GM13976 (cell line): ENCODE data around the gene PIK3R6.

Experiments
- DNase-seq: peaks from one replicate; pipeline ENCODE4 v3.0.0; 2012; ENCODE audit warnings: low spot score
- in situ Hi-C: fragments of 300-500 bp; cut with MboI; formaldehyde crosslinking; loops from one replicate; pipeline ENCODE4 v1.12.0; 2022; ENCODE audit warnings: low sequenced_read_pairs, mixed read lengths, inconsistent platforms; ENCODE audit not compliant: unreplicated experiment
- TF ChIP-seq, protein P1 (sequence below): IDR thresholded peaks from 2 replicates; pipeline ENCODE4 v1.5.1; 2012; ENCODE audit warnings: borderline replicate concordance, mild to moderate bottlenecking; ENCODE audit not compliant: insufficient read depth; ENCODE audit errors: extremely low read depth, missing control alignments, control extremely low read depth

Gene PIK3R6

DNA sequence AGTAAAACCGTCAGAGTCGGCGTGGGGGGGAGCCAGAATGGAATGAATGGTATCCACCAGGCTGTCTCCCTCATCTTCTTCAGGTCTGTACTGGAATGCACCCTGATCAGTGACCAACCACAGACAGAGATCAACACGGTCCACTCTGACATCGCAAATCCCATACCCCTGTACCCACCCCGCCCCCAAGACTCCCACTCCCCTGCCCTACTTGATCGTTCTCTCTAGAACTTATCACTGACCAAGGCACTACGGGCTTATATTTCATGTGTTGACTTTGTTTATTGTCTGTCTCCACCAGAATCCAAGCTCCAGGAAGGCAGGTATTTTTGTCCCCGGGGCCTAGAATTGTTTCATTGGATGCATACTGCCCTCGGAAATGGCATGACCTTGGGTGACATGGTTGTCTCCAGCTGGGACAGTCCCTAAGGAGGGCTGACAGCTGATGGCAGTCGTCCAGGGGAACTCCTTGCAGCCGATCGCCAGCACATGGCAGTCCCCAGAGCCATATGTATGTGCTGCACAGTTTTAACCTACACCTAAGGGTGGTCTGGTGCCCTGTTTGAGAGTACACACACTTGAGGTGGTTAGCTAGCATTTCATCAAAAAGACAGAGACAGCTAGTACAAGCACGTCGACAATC lies 67.8 kb downstream of the PIK3R6 start:
- DNase-seq: no peak
- TF ChIP-seq, protein P1, sequence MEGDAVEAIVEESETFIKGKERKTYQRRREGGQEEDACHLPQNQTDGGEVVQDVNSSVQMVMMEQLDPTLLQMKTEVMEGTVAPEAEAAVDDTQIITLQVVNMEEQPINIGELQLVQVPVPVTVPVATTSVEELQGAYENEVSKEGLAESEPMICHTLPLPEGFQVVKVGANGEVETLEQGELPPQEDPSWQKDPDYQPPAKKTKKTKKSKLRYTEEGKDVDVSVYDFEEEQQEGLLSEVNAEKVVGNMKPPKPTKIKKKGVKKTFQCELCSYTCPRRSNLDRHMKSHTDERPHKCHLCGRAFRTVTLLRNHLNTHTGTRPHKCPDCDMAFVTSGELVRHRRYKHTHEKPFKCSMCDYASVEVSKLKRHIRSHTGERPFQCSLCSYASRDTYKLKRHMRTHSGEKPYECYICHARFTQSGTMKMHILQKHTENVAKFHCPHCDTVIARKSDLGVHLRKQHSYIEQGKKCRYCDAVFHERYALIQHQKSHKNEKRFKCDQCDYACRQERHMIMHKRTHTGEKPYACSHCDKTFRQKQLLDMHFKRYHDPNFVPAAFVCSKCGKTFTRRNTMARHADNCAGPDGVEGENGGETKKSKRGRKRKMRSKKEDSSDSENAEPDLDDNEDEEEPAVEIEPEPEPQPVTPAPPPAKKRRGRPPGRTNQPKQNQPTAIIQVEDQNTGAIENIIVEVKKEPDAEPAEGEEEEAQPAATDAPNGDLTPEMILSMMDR: no peak
- in situ Hi-C loops: no loop called here

DNA sequence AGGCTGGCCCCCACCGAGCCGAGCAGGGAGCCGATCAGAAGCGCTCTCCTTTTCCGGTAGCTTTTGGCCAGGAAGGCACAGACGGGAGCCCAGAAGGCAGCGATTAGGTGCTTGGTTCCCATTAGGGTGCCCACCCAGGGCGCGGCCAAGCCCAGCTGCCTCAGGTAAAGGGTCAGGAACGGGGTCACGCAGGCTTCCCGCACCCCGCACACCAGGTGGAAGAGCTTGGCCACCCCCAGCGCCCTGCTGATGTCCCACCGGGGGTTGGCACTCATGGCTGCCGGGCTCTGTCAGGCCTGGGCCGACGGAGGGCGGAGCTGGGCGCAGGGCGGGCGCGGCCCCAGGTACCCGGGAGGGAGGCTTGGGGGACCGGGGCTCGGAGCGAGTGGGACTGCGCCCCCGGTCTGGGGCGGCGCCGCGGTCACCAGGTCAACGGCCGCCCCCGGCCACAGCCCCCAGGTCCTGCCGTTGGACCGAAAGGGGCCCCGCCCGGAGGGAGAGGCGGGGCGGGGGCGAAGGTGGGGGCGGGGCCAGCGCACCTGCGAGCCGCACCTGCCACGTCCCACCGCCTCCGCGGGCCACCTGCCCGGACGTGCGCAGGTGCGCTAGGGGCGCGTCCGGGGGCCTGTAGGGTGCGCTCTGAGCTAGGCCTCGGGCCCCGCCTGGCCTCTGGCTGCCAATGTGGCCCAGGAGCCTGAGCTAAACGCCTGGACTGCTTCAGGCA lies 68.5 kb downstream of the PIK3R6 start, which contains the start of gene MFSD6L:
Gene MFSD6L (minus strand): TSS at position 520 of the 724 bp plus-strand sequence. CDS start 245 bp downstream, at position 275.
- no peak for DNase-seq
- TF ChIP-seq, protein P1: no peak
- in situ Hi-C loops: no loop called here

DNA sequence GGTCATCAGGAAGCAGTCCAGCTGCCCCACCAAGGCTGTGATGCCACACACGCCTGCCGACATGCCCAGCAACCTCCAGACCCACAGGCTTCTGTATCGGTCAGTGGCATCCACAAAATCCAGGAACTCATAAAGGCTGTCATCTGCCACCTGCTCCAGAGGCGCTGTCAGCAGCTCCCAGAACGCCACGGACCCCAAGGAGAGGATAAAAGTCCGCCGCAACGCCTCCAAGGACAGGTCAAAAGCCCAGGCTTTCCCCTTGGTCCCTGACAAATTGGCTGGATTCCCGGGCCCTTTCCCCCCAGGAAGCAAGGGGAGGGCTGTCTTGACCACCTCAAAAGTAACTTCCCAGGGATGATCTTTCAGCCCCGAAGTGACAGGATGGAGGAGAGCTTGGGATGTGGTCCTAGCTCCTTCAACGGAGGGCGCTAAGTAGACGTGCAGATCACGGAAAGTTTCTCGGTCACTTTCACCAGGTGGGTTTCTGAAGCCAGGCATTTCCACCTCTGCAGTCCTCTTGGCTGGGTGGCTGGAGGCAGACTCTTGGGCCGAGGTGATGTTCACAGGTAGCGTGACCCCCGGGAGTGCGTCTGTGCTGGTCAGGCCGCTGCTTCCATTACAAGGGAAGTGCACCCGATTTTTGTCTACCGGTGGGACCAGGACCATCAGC lies 69.2 kb downstream of the PIK3R6 start:
- TF ChIP-seq, protein P1: no peak
- in situ Hi-C loops: no loop called here

DNA sequence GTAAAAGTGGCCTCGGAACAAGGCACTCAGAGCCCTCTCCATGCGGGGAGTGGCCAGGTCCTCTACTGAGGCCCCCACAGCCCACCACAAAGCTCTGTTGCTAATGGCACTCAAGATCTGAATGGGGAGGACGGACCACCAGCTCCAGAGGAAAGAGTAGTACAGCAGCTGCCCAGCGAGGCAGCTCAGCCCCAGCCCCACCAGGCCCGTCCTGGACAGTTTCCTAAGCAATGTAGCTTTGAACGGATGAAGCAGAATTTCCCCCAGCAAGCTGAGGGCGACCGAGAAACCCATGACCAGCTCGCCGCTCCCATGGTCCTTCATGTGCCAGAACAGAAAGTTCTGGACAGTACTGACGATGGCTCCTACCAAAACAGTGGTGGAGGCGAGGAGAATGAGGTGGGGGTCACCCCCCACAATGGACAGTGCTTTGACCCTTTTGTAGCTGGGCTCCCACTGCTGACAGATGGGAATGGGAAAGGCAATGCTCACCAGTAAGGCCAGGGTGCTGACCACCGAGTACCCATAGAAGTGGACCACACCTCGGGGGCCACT lies 69.8 kb downstream of the PIK3R6 start:
- in situ Hi-C loops: no loop called here
- DNase-seq: no peak
- TF ChIP-seq, protein P1: no peak

More for the DNA sequence above, 69.2 kb downstream of the PIK3R6 start:
- DNase-seq: no peak

DNA sequence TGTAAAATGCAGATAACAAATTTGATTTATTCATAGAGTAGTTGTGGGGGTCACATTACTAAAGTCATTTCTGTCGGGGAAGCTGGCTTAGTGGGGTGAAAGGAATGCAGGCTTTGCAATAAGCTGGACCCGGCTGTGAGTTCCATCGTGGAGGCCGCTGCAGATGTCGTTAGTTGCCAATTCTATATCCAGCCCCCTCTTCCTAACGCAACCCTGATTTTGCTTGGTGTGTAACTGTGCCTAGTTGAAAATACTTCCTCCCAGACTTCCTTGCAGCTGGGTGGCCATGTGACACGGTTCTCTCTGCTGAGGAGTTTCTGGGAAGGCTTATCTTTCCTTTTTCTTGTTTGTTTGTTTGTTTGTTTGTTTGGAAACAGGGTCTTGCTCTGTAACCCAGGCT lies 72.8 kb downstream of the PIK3R6 start:
- TF ChIP-seq, protein P1: no peak
- in situ Hi-C loops: no loop called here

DNA sequence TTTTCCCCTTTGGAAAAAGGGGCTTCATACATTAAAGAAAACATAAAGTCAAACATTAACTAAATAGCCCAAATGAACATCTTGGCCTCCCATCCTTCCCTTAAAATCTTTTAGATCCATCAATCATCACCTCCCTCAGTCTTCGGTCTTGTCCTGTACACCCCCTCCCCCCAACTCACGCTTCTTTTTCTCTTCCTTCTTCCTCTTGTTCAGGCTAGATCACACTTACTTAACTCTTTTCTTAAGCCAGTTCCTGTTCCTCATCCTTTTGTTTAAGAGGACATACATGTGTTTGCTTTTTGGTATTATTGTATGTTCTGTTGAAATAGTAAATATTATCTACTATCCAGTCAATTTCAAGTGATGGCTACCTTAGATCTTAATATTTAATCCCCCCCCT lies 73.8 kb downstream of the PIK3R6 start:
- in situ Hi-C loops: no loop called here
- TF ChIP-seq, protein P1: no peak
- DNase-seq: no peak

More for the DNA sequence above, 72.8 kb downstream of the PIK3R6 start:
- no peak for DNase-seq
